A673 (cell line): ENCODE results near the gene MAST3. TPM values are rescaled to one million over a fixed set of nuclear protein-coding genes. Genes with fewer than 3 reads are reported as not detected.
A peak's percentile ranks its signal among the peaks of the same experiment; 100 is the strongest.

Experiments
- BruUV-seq: library from RNA; stranded (reverse); fragments of 400-500 nt; replicated peaks from 2 replicates; lab custom pipeline; 2021; lab: Mats Ljungman, UMichigan
- CTCF ChIA-PET: fragments of 300-600 bp; sonication (Branson Sonifier 250); formaldehyde crosslinking; loops from one replicate; lab custom pipeline; 2022; ENCODE audit warnings: antibody characterized with exemption; lab: Charles Lee
- POLR2A ChIA-PET: fragments of 300-600 bp; sonication (Branson Sonifier 250); formaldehyde crosslinking; loops from one replicate; lab custom pipeline; 2022; ENCODE audit warnings: antibody characterized with exemption; ENCODE audit not compliant: low non-redundant PET; lab: Charles Lee
- DNase-seq: peaks from one replicate; pipeline ENCODE4 v3.0.0-alpha.2; 2015; ENCODE audit warnings: low spot score
- H3K27ac ChIP-seq: fragments of 200-600 bp; sonication (generic); 2 replicates; pipeline ENCODE4 v1.5.1; 2016; ENCODE audit warnings: mixed run types, low read depth, mild to moderate bottlenecking, mixed read lengths, antibody characterized with exemption, low read length; ENCODE audit not compliant: poor library complexity, severe bottlenecking
- H3K27me3 ChIP-seq: fragments of 200-600 bp; sonication (generic); replicated peaks from 2 replicates; pipeline ENCODE4 v1.6.1; 2017; ENCODE audit warnings: mixed run types, low read depth, mild to moderate bottlenecking, mixed read lengths, antibody characterized with exemption, low read length; ENCODE audit not compliant: insufficient read depth, poor library complexity
- H3K36me3 ChIP-seq: fragments of 200-600 bp; sonication (generic); 2 replicates; pipeline ENCODE4 v1.6.1; 2016; ENCODE audit warnings: mixed run types, mild to moderate bottlenecking, mixed read lengths, antibody characterized with exemption, low read length; ENCODE audit not compliant: insufficient read depth, poor library complexity, severe bottlenecking
- H3K4me1 ChIP-seq: fragments of 200-600 bp; sonication (generic); 2 replicates; pipeline ENCODE4 v1.6.1; 2017; ENCODE audit warnings: mixed run types, mild to moderate bottlenecking, mixed read lengths, antibody characterized with exemption, low read length; ENCODE audit not compliant: insufficient read depth, poor library complexity, severe bottlenecking
- H3K4me3 ChIP-seq: fragments of 200-600 bp; sonication (generic); 2 replicates; pipeline ENCODE4 v1.5.1; 2016; ENCODE audit warnings: low read depth, mixed run types, mild to moderate bottlenecking, mixed read lengths, low read length; ENCODE audit not compliant: poor library complexity, severe bottlenecking
- H3K9me3 ChIP-seq: fragments of 200-600 bp; sonication (generic); 2 replicates; pipeline ENCODE4 v1.6.1; 2016; ENCODE audit warnings: mixed run types, low read depth, mild to moderate bottlenecking, mixed read lengths, antibody characterized with exemption, low read length; ENCODE audit not compliant: poor library complexity, severe bottlenecking
- CTCF ChIP-seq: fragments of 300-800, 200-600 bp; sonication (generic); conservative IDR thresholded peaks from 2 replicates; pipeline ENCODE4 v1.5.1; 2017; ENCODE audit warnings: low read depth, mild to moderate bottlenecking, antibody characterized with exemption, low read length, moderate library complexity, mixed read lengths
- EZH2 ChIP-seq: fragments of 200-600 bp; sonication (generic); IDR thresholded peaks from 2 replicates; pipeline ENCODE4 v1.6.1; 2017; ENCODE audit warnings: borderline replicate concordance, low read depth, mild to moderate bottlenecking, mixed read lengths, antibody characterized with exemption, low read length; ENCODE audit not compliant: poor library complexity, severe bottlenecking
- intact Hi-C: fragments of 100-400 bp; cut with micrococcal nuclease; formaldehyde crosslinking; loops from one replicate; pipeline ENCODE4 v1.10.0; 2022; ENCODE audit not compliant: unreplicated experiment
- total RNA-seq: library from RNA; stranded (reverse); gene quantifications from 2 replicates; pipeline ENCODE4 v1.2.3, GENCODE V29; 2021

MAST3 gene
- total RNA-seq, 1 experiment from 2014 or later, result 5.1 TPM

- Histone ChIP-seq H3K27ac (no peak overlapping the region), H3K9me3 (no peaks in the 10 kb centered on the region), H3K4me3 (no peak overlapping the region), H3K27me3 (no peaks in the 10 kb centered on the region), H3K36me3 (no peaks in the 10 kb centered on the region), H3K4me1 (peaks cover 15% of the 10 kb centered on the region)
- TF ChIP-seq EZH2, result no peak
- no peak for TF ChIP-seq CTCF
- intact Hi-C loops, result no loop called here
- CTCF ChIA-PET, result interaction anchor here (1.0 kb wide), 1 partner anchor 42 kb away, joined by 4 read pairs; no protein-coding TSS in a partner anchor
- DNase-seq, result no peak
- BruUV-seq, result no TSS peak
- POLR2A ChIA-PET, result no interaction called here
These were observed 92.7 kb downstream of the MAST3 start for GRCh38 chr19:18190278-18190677.

- peak overlapping the region; percentile 65 for H3K4me3 ChIP-seq
These were observed 94.1 kb downstream of the MAST3 start for GRCh38 chr19:18191640-18192062.

GRCh38 chr19:18192673-18193387 lies 95.3 kb downstream of the MAST3 start, which contains the start of gene MPV17L2:
Gene MPV17L2, plus strand, starts transcription at chr19:18193218. Its CDS starts 64 bp downstream, at chr19:18193282.
- Histone ChIP-seq H3K27ac (peak within 1 kb of the TSS; percentile 82), H3K9me3 (no peaks in the 10 kb centered on the region), H3K4me1 (peaks cover 15% of the 10 kb centered on the region), H3K36me3 (peaks cover 1% of the 10 kb centered on the region), H3K27me3 (no peaks in the 10 kb centered on the region), H3K4me3 (peak within 1 kb of the TSS; percentile 65)
- peak; percentile 100 for DNase-seq
- TF ChIP-seq EZH2 (no peak), CTCF (no peak)
- POLR2A ChIA-PET, result no interaction called here
- intact Hi-C loops, result loop anchor here (2.0 kb wide), 1 partner anchor 40 kb away; the partner anchor contains the start of gene PIK3R2
- CTCF ChIA-PET, result interaction anchor here (0.8 to 1.6 kb wide), 4 partner anchors 16 to 87 kb away, joined by 5 to 7 read pairs (median 6); no protein-coding TSS in a partner anchor
- no TSS peak for BruUV-seq

More at GRCh38 chr19:18191640-18192062, 94.1 kb downstream of the MAST3 start:
- TF ChIP-seq EZH2 (no peak), CTCF (no peak)
- no peak for DNase-seq
- Histone ChIP-seq H3K4me1 (peaks cover 15% of the 10 kb centered on the region), H3K27ac (peak overlapping the region; percentile 82), H3K9me3 (no peaks in the 10 kb centered on the region), H3K27me3 (no peaks in the 10 kb centered on the region), H3K36me3 (no peaks in the 10 kb centered on the region)
- intact Hi-C loops, result loop anchor here (2.0 kb wide), 1 partner anchor 39 kb away; the partner anchor contains the start of gene PIK3R2
- ChIA-PET POLR2A (no interaction called here), CTCF (interaction anchor here (0.6 to 1.6 kb wide), 4 partner anchors 11 to 78 kb away, joined by 5 to 7 read pairs (median 6); no protein-coding TSS in a partner anchor)
- no TSS peak for BruUV-seq
